H1 (cell line): ENCODE data around the gene OGFOD2. TPM values are rescaled to one million over a fixed set of nuclear protein-coding genes. Genes with fewer than 3 reads are reported as not detected.

ENCODE experiments used
- CTCF ChIA-PET: fragments of 300-600 bp; sonication (Branson Sonifier 250); formaldehyde crosslinking; loops from one replicate; lab custom pipeline; 2021; ENCODE audit not compliant: partially characterized antibody; lab: Charles Lee
- POLR2A ChIA-PET: fragments of 300-600 bp; sonication (Branson Sonifier 250); formaldehyde crosslinking; loops from one replicate; lab custom pipeline; 2021; ENCODE audit warnings: inconsistent platforms; ENCODE audit not compliant: partially characterized antibody; lab: Charles Lee
- DNase-seq, 2 experiments: peaks; one replicate each; pipeline versions ENCODE4 v3.0.0 to v3.0.0-alpha.2; 2010 to 2022; ENCODE audit warnings: low spot score in 2 of 2, low read depth in 1 of 2, mixed read lengths in 1 of 2
- FAIRE-seq: peaks from 2 replicates; lab custom pipeline; 2011; peaks lifted over from hg19 to GRCh38; lab: Jason Lieb, UNC
- H2AFZ ChIP-seq: 2 replicates; pipeline ENCODE4 v1.8.1; 2012; ENCODE audit warnings: low read length, inconsistent platforms
- H2AK5ac ChIP-seq: 2 replicates; pipeline ENCODE4 v1.6.1; 2013; ENCODE audit warnings: low read depth, low read length
- H2BK120ac ChIP-seq: replicated peaks from 2 replicates; pipeline ENCODE3; 2013; ENCODE audit warnings: low read depth, low read length, inconsistent platforms
- H2BK12ac ChIP-seq: 2 replicates; pipeline ENCODE4 v1.6.1; 2013; ENCODE audit warnings: low read depth, low read length
- H2BK15ac ChIP-seq: 2 replicates; pipeline ENCODE4 v1.6.1; 2013; ENCODE audit warnings: low read length
- H2BK20ac ChIP-seq: 2 replicates; pipeline ENCODE4 v1.6.1; 2013; ENCODE audit warnings: low read length
- H2BK5ac ChIP-seq: 2 replicates; pipeline ENCODE4 v1.6.1; 2013; ENCODE audit warnings: low read depth, low read length
- H3K14ac ChIP-seq: 2 replicates; pipeline ENCODE4 v1.6.1; 2013; ENCODE audit warnings: inconsistent platforms; ENCODE audit not compliant: insufficient read length
- H3K18ac ChIP-seq: 2 replicates; pipeline ENCODE4 v1.6.1; 2013; ENCODE audit warnings: low read length; ENCODE audit errors: extremely low read depth
- H3K23ac ChIP-seq: 2 replicates; pipeline ENCODE4 v1.6.1; 2013; ENCODE audit warnings: inconsistent platforms; ENCODE audit not compliant: insufficient read length
- H3K23me2 ChIP-seq: 2 replicates; pipeline ENCODE4 v1.6.1; 2013; ENCODE audit warnings: low read depth, low read length
- H3K27ac ChIP-seq: 2 replicates; pipeline ENCODE4 v1.6.1; 2011; ENCODE audit warnings: low read depth, low read length, inconsistent platforms
- H3K27me3 ChIP-seq, 4 experiments: replicated peaks in 1 of 4; 1 replicate in 1 of 4; 2 replicates in 3 of 4; pipeline versions ENCODE4 v1.6.1 to v1.8.1; 2011 to 2013; ENCODE audit warnings: low read length in 3 of 4, mild to moderate bottlenecking in 3 of 4, inconsistent platforms in 2 of 4, mixed read lengths in 2 of 4, moderate library complexity in 1 of 4; ENCODE audit not compliant: control insufficient read depth in 3 of 4, insufficient read depth in 3 of 4; ENCODE audit errors: extremely low read depth in 1 of 4
- H3K36me3 ChIP-seq, 4 experiments: 2 replicates each; pipeline versions ENCODE4 v1.6.1 to v1.8.1; 2011 to 2013; ENCODE audit warnings: mild to moderate bottlenecking in 4 of 4, low read length in 3 of 4, moderate library complexity in 2 of 4, control low read depth in 1 of 4, inconsistent platforms in 1 of 4; ENCODE audit not compliant: insufficient read depth in 4 of 4, control insufficient read depth in 2 of 4
- H3K4ac ChIP-seq: replicated peaks from 2 replicates; pipeline ENCODE3; 2013; ENCODE audit warnings: low read length, low read depth, mixed read lengths, inconsistent platforms; ENCODE audit not compliant: insufficient read length
- H3K4me1 ChIP-seq, 4 experiments: replicated peaks in 1 of 4; 1 replicate in 1 of 4; 2 replicates in 3 of 4; pipeline versions ENCODE4 v1.6.1 to v1.8.1; 2011 to 2013; ENCODE audit warnings: low read length in 3 of 4, inconsistent platforms in 2 of 4, mixed read lengths in 1 of 4; ENCODE audit not compliant: insufficient read depth in 4 of 4, control insufficient read depth in 3 of 4
- H3K4me2 ChIP-seq, 2 experiments: 2 replicates each; pipeline versions ENCODE4 v1.6.1 to v1.8.1; 2011 to 2013; ENCODE audit warnings: low read depth in 2 of 2, low read length in 2 of 2, control low read depth in 1 of 2, inconsistent platforms in 1 of 2, mild to moderate bottlenecking in 1 of 2; ENCODE audit not compliant: insufficient read depth in 1 of 2
- H3K4me3 ChIP-seq, 4 experiments: fragments of 200-600, 300-600 bp in 1 of 4; sonication (generic), shearing (Covaris generic), sonication (Bioruptor Twin) in 1 of 4; 2 replicates each; pipeline versions ENCODE4 v1.5.1 to v1.8.1; 2011 to 2016; ENCODE audit warnings: low read length in 4 of 4, low read depth in 3 of 4, control low read depth in 2 of 4, inconsistent platforms in 2 of 4, mild to moderate bottlenecking in 2 of 4, mixed read lengths in 1 of 4, moderate library complexity in 1 of 4; ENCODE audit not compliant: insufficient read depth in 2 of 4; ENCODE audit errors: extremely low read depth in 1 of 4
- H3K56ac ChIP-seq: replicated peaks from 2 replicates; pipeline ENCODE3; 2013; ENCODE audit warnings: low read depth, mild to moderate bottlenecking, mixed read lengths, low read length, inconsistent platforms; ENCODE audit not compliant: insufficient read length
- H3K79me1 ChIP-seq: 2 replicates; pipeline ENCODE4 v1.6.1; 2013; ENCODE audit warnings: low read depth, low read length, control low read depth
- H3K79me2 ChIP-seq, 2 experiments: 2 replicates each; pipeline versions ENCODE4 v1.6.1 to v1.8.1; 2012 to 2013; ENCODE audit warnings: low read length in 2 of 2, mild to moderate bottlenecking in 2 of 2, inconsistent platforms in 1 of 2; ENCODE audit not compliant: insufficient read depth in 2 of 2, control insufficient read depth in 1 of 2
- H3K9ac ChIP-seq, 4 experiments: replicated peaks in 1 of 4; 1 replicate in 1 of 4; 2 replicates in 3 of 4; pipeline versions ENCODE4 v1.6.1 to v1.8.1; 2011 to 2013; ENCODE audit warnings: low read depth in 3 of 4, low read length in 3 of 4, control low read depth in 2 of 4, mild to moderate bottlenecking in 2 of 4, moderate library complexity in 2 of 4, inconsistent platforms in 1 of 4; ENCODE audit errors: extremely low read depth in 1 of 4
- H3K9me3 ChIP-seq, 2 experiments: 2 replicates each; pipeline versions ENCODE4 v1.6.1 to v1.8.1; 2012 to 2013; ENCODE audit warnings: mild to moderate bottlenecking in 2 of 2, moderate library complexity in 2 of 2, control low read depth in 1 of 2, inconsistent platforms in 1 of 2, low read depth in 1 of 2, low read length in 1 of 2, mixed read lengths in 1 of 2; ENCODE audit not compliant: insufficient read depth in 2 of 2
- H4K20me1 ChIP-seq, 2 experiments: replicated peaks in 1 of 2; 2 replicates each; pipeline versions ENCODE3 to v1.8.1; 2011 to 2013; ENCODE audit warnings: inconsistent platforms in 2 of 2, low read length in 2 of 2, mild to moderate bottlenecking in 1 of 2; ENCODE audit not compliant: insufficient read depth in 2 of 2, control insufficient read depth in 1 of 2
- H4K5ac ChIP-seq: 2 replicates; pipeline ENCODE4 v1.6.1; 2013; ENCODE audit warnings: low read length, low read depth, mixed read lengths, inconsistent platforms; ENCODE audit not compliant: insufficient read length
- H4K8ac ChIP-seq: 2 replicates; pipeline ENCODE4 v1.8.0; 2013; ENCODE audit warnings: mild to moderate bottlenecking, moderate library complexity, low read length, inconsistent platforms; ENCODE audit not compliant: insufficient read depth; ENCODE audit errors: extremely low read depth
- H4K91ac ChIP-seq: replicated peaks from 2 replicates; pipeline ENCODE3; 2013; ENCODE audit warnings: low read length, mixed read lengths, inconsistent platforms; ENCODE audit not compliant: insufficient read length
- ATF2 ChIP-seq: IDR thresholded peaks from 2 replicates; pipeline ENCODE4 v1.6.1; 2012; ENCODE audit warnings: low read length, inconsistent platforms
- BACH1 ChIP-seq: IDR thresholded peaks from 2 replicates; pipeline ENCODE4 v1.6.1; 2012; ENCODE audit warnings: low read length, improper control_type of control experiment
- EGR1 ChIP-seq: IDR thresholded peaks from 2 replicates; pipeline ENCODE4 v1.6.1; 2011; ENCODE audit warnings: low read depth, low read length, borderline replicate concordance
- EP300 ChIP-seq, 2 experiments: IDR thresholded peaks; 1 replicate in 1 of 2; 2 replicates in 1 of 2; pipeline ENCODE4 v1.6.1; 2011 to 2012; ENCODE audit warnings: low read depth in 2 of 2, low read length in 2 of 2, mild to moderate bottlenecking in 2 of 2, borderline replicate concordance in 1 of 2, inconsistent platforms in 1 of 2, moderate library complexity in 1 of 2
- FOSL1 ChIP-seq: IDR thresholded peaks from 2 replicates; pipeline ENCODE4 v1.6.1; 2011; ENCODE audit warnings: mild to moderate bottlenecking, low read depth, low read length, moderate library complexity; ENCODE audit not compliant: insufficient read depth
- HDAC6 ChIP-seq: IDR thresholded peaks from one replicate; pipeline ENCODE4 v1.7.1; 2012; ENCODE audit warnings: low read depth, mild to moderate bottlenecking, inconsistent platforms, low read length, moderate library complexity
- JUN ChIP-seq: IDR thresholded peaks from 2 replicates; pipeline ENCODE4 v1.6.1; 2011; ENCODE audit warnings: low read depth, mild to moderate bottlenecking, improper control_type of control experiment, low read length
- PHF8 ChIP-seq: fragments of 200-600 bp; sonication (generic); conservative IDR thresholded peaks from 2 replicates; pipeline ENCODE4 v1.7.1; 2012; ENCODE audit warnings: low read depth, mild to moderate bottlenecking, inconsistent platforms, low read length, moderate library complexity
- RBBP5 ChIP-seq: IDR thresholded peaks from 2 replicates; pipeline ENCODE4 v1.7.1; 2012; ENCODE audit warnings: low read depth, mild to moderate bottlenecking, inconsistent platforms, low read length, moderate library complexity, borderline replicate concordance
- SIRT6 ChIP-seq: IDR thresholded peaks from one replicate; pipeline ENCODE4 v1.7.1; 2012; ENCODE audit warnings: low read length, inconsistent platforms
- SP1 ChIP-seq: IDR thresholded peaks from 2 replicates; pipeline ENCODE4 v1.6.1; 2011; ENCODE audit warnings: low read depth, low read length
- WGBS, 2 experiments: shearing (Covaris generic) in 1 of 2; methylation state at CpG; one replicate each; pipeline versions ENCODE4 v1.1.6 to v1.1.7; 2013 to 2015; ENCODE audit warnings: low lambda C conversion rate in 2 of 2, mixed read lengths in 2 of 2, inconsistent platforms in 1 of 2, low coverage in 1 of 2, missing lambda C conversion rate in 1 of 2; ENCODE audit not compliant: insufficient replicate concordance in 2 of 2, insufficient coverage in 1 of 2, insufficient read length in 1 of 2; ENCODE audit errors: extremely low coverage in 1 of 2, missing lambda C conversion rate in 1 of 2; 5-methylcytosine and 5-hydroxymethylcytosine counted together
- polyA plus RNA-seq, 7 experiments: library from polyadenylated mRNA; depleted of rRNA in 3 of 7; stranded (reverse) in 5 of 7; unstranded in 2 of 7; fragments of >200 nt in 5 of 7; fragments of 200-250 nt in 2 of 7; gene quantifications; 1 replicate in 5 of 7; 2 replicates in 1 of 7; 4 replicates in 1 of 7; pipeline versions ENCODE4 v1.2.1 to v1.2.3, GENCODE V29; 2011 to 2013; ENCODE audit warnings: missing spikeins in 2 of 7, mixed read lengths in 2 of 7
- total RNA-seq: library from RNA; stranded (reverse); fragmentation: NEBNext Ultra II Directional; extraction: Animal tissue kit (Norgen Biotek cat#: 25700); gene quantifications from 2 replicates; pipeline ENCODE4 v1.2.1, GENCODE V29; 2021
- TF ChIP-seq, protein P1 (sequence below): IDR thresholded peaks from 2 replicates; pipeline ENCODE4 v1.6.1; 2012; ENCODE audit warnings: inconsistent platforms

The OGFOD2 gene
- total and polyA plus RNA-seq, 2 of the 8 experiments (the other 6 are each of a cell fraction or from before 2014, with no cell fraction given) = 17.3 to 20.3 TPM

- Histone ChIP-seq H2BK5ac (no peak overlapping the region), H3K23ac (no peak overlapping the region), H2BK15ac (no peak overlapping the region), H3K9me3 (no peaks in the 10 kb centered on the region), H3K18ac (no peak overlapping the region), H2AK5ac (no peak overlapping the region), H3K23me2 (no peaks in the 10 kb centered on the region), H3K4me2 (no peak overlapping the region), H3K4me3 (no peak overlapping the region), H2BK20ac (no peak overlapping the region), H4K91ac (no peak overlapping the region), H3K36me3 (no peaks in the 10 kb centered on the region), H3K79me1 (no peaks in the 10 kb centered on the region), H2AFZ (no peak overlapping the region), H3K79me2 (no peaks in the 10 kb centered on the region), H3K27me3 (no peaks in the 10 kb centered on the region), H3K9ac (no peak overlapping the region), H2BK120ac (no peak overlapping the region), H4K8ac (no peak overlapping the region), H2BK12ac (no peak overlapping the region), H3K4me1 (no peaks in the 10 kb centered on the region), H4K20me1 (peaks cover 3 to 12% of the 10 kb centered on the region in 2 experiments), H4K5ac (no peak overlapping the region), H3K14ac (no peak overlapping the region), H3K56ac (no peak overlapping the region), H3K4ac (no peak overlapping the region), H3K27ac (no peak overlapping the region)
- POLR2A ChIA-PET = interaction anchor here (1.2 to 1.3 kb wide), 2 partner anchors 69 to 77 kb away, joined by 4 read pairs; no protein-coding TSS in a partner anchor
- FAIRE-seq (no peak), DNase-seq (no peak)
- CTCF ChIA-PET = interaction anchor here (0.7 to 21.5 kb wide), 5 partner anchors 11 to 101 kb away, joined by 3 to 473 read pairs (median 4); no protein-coding TSS in a partner anchor
- WGBS, 2 experiments = 91% methylated on average over 11 of the region's 14 CpGs; no CpG with 5 or more reads in 1 of the 2 experiments
- TF ChIP-seq SP1 (no peak), EP300 (IDR thresholded peaks at IDR 0.05; ENCODE audit: borderline replicate concordance in 1 of 2, low read depth in 2 of 2, low read length in 2 of 2) (no peak), HDAC6 (no peak), ATF2 (no peak), RBBP5 (no peak), SIRT6 (no peak), JUN (no peak), BACH1 (no peak), FOSL1 (no peak), PHF8 (no peak), EGR1 (no peak)
- TF ChIP-seq, protein P1, sequence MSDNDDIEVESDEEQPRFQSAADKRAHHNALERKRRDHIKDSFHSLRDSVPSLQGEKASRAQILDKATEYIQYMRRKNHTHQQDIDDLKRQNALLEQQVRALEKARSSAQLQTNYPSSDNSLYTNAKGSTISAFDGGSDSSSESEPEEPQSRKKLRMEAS = no peak
Measured at GRCh38 chr12:122948605-122949004, 26.4 kb upstream of the OGFOD2 start.
